Bronchial epithelial cell (primary cell): Measurements from ENCODE around the gene GRIK4. TPM values are rescaled to one million over a fixed set of nuclear protein-coding genes. Genes with fewer than 3 reads are reported as not detected.

Experiments used
- DNase-seq: peaks from one replicate; pipeline ENCODE4 v3.0.0-alpha.2; 2010; ENCODE audit warnings: low read depth
- FAIRE-seq: peaks from 2 replicates; lab custom pipeline; 2011; peaks lifted over from hg19 to GRCh38; lab: Jason Lieb, UNC
- H3K27me3 ChIP-seq: 2 replicates; pipeline ENCODE4 v1.5.1; 2011; ENCODE audit warnings: low read length; ENCODE audit not compliant: control insufficient read depth, insufficient read depth
- H3K36me3 ChIP-seq: 2 replicates; pipeline ENCODE4 v1.5.1; 2011; ENCODE audit warnings: low read length; ENCODE audit not compliant: control insufficient read depth, insufficient read depth
- H3K4me3 ChIP-seq: 2 replicates; pipeline ENCODE4 v1.5.1; 2011; ENCODE audit warnings: mild to moderate bottlenecking, low read depth, low read length, control low read depth
- total RNA-seq: library from RNA; depleted of rRNA; stranded (reverse); fragments of >200 nt; gene quantifications from 2 replicates; pipeline ENCODE4 v1.2.1, GENCODE V29; 2014
- TF ChIP-seq, protein P1 (sequence below): IDR thresholded peaks from 2 replicates; pipeline ENCODE4 v1.5.1; 2011; ENCODE audit warnings: mild to moderate bottlenecking, moderate library complexity, low read length, control low read depth, inconsistent platforms; ENCODE audit not compliant: insufficient read depth, severe bottlenecking

The GRIK4 gene
- total RNA-seq, 1 donor from 2014 or later: not detected

GRCh38 chr11:120695426-120695825 lies 183.9 kb downstream of the GRIK4 start:
- FAIRE-seq: no peak
- no peak for DNase-seq
- no peaks in the 10 kb centered on the region for H3K36me3 ChIP-seq
- H3K27me3 ChIP-seq: no peaks in the 10 kb centered on the region
- TF ChIP-seq, protein P1, sequence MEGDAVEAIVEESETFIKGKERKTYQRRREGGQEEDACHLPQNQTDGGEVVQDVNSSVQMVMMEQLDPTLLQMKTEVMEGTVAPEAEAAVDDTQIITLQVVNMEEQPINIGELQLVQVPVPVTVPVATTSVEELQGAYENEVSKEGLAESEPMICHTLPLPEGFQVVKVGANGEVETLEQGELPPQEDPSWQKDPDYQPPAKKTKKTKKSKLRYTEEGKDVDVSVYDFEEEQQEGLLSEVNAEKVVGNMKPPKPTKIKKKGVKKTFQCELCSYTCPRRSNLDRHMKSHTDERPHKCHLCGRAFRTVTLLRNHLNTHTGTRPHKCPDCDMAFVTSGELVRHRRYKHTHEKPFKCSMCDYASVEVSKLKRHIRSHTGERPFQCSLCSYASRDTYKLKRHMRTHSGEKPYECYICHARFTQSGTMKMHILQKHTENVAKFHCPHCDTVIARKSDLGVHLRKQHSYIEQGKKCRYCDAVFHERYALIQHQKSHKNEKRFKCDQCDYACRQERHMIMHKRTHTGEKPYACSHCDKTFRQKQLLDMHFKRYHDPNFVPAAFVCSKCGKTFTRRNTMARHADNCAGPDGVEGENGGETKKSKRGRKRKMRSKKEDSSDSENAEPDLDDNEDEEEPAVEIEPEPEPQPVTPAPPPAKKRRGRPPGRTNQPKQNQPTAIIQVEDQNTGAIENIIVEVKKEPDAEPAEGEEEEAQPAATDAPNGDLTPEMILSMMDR: no peak
- no peak overlapping the region for H3K4me3 ChIP-seq

- DNase-seq (no peak), FAIRE-seq (no peak)
- Histone ChIP-seq H3K4me3 (no peak overlapping the region), H3K27me3 (no peaks in the 10 kb centered on the region), H3K36me3 (no peaks in the 10 kb centered on the region)
- TF ChIP-seq, protein P1: no peak
Observed at GRCh38 chr11:120695939-120696338, 184.4 kb downstream of the GRIK4 start.

DNA sequence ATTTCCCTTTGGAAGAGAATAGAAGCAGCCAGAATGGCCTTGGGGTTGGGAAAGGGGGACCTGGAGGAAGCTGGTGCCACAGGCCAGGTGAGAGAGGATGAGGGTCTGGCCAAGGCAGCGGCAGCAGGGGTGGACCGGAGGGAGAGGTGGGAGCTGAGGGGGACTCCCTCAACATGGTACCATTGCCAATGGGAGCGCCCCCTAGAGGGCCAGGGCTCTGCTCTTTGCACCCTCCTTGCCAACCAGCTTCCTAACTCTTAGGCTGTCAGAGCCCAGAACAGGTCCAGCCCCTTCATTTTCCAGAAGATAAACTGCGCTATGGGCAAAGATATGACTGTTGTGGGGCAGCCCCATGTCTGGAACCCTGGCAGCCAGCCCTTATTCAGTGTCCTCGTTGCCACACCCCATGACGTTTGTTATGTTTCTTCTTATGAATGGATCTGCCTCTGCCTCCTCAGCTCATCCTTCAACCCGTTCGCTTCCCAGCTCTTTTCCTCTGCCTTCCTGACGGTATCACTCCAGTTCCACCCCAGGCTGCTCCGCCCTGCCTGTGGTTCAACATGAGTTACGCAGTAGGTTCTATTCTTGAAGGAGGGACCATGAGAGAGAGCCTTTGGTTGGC lies 185.2 kb downstream of the GRIK4 start:
- Histone ChIP-seq H3K36me3 (no peaks in the 10 kb centered on the region), H3K27me3 (no peaks in the 10 kb centered on the region), H3K4me3 (no peak overlapping the region)
- DNase-seq (no peak), FAIRE-seq (no peak)
- TF ChIP-seq, protein P1: peak; percentile 14

GRCh38 chr11:120698918-120699317 lies 187.4 kb downstream of the GRIK4 start:
- FAIRE-seq: no peak
- H3K27me3 ChIP-seq: no peaks in the 10 kb centered on the region
- DNase-seq: no peak
- no peaks in the 10 kb centered on the region for H3K36me3 ChIP-seq
- TF ChIP-seq, protein P1: no peak
- H3K4me3 ChIP-seq: no peak overlapping the region

DNA sequence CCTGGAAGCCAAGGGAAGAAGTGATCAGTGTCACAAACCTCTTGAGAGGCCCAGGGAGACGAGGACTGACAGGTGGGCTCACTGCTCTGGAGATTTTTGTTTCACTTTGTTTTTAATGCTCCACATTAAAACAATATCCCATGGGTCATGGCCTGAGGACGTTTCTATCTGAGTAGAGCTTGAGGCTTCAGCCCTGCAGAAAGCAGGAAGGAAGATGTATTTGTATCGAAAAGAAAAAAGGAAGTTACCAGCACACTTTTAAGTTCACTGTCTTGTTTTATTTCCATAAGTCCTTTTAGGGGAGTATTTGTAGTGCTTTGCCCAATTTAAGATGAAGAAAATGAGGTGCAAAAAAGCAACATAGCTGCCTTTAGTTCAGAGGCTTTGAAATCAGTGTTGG lies 191.1 kb downstream of the GRIK4 start:
- DNase-seq (no peak), FAIRE-seq (no peak)
- Histone ChIP-seq H3K4me3 (no peak overlapping the region), H3K27me3 (no peaks in the 10 kb centered on the region), H3K36me3 (no peaks in the 10 kb centered on the region)
- TF ChIP-seq, protein P1: no peak
